Activated T-cell treated with anti-CD3 and anti-CD28 coated beads for 24 hours (primary cell): Measurements from ENCODE around the gene GPR179.
A peak's percentile ranks its signal among the peaks of the same experiment; 100 is the strongest.
"Not testable (repeated sequence)": the region's sequence is repeated elsewhere in the genome, so short reads cannot be mapped to it uniquely, and the experiment has no call there.

Source experiments
- DNase-seq: peaks from one replicate; pipeline ENCODE4 v3.0.0-alpha.2; 2020; ENCODE audit warnings: low read depth

Gene GPR179

GRCh38 chr17:38324141-38324697, 19.5 kb downstream of the GPR179 start:
- DNase-seq = no peak

- DNase-seq = no peak
Measured at GRCh38 chr17:38322897-38323296, 20.9 kb downstream of the GPR179 start.

GRCh38 chr17:38322156-38322779, 21.5 kb downstream of the GPR179 start:
- DNase-seq = peak; percentile 59

- DNase-seq = no peak
Measured at GRCh38 chr17:38320482-38320881, 23.3 kb downstream of the GPR179 start.

GRCh38 chr17:38317081-38317480, 26.7 kb downstream of the GPR179 start:
- no peak for DNase-seq

- DNase-seq = no peak
Measured at GRCh38 chr17:38315497-38315896, 28.3 kb downstream of the GPR179 start.

- peak; percentile 96 for DNase-seq
Measured at GRCh38 chr17:38296834-38297517, 46.8 kb downstream of the GPR179 start, which contains the start of gene MRPL45. TSS of gene MRPL45 (plus strand) at chr17:38297168. CDS start at chr17:38297184, 16 bp downstream.

GRCh38 chr17:38295602-38296365, 48.0 kb downstream of the GPR179 start:
- DNase-seq = not testable (repeated sequence)

- DNase-seq = not testable (repeated sequence)
Measured at GRCh38 chr17:38289760-38290159, 54.0 kb downstream of the GPR179 start.

GRCh38 chr17:38288217-38288827, 55.4 kb downstream of the GPR179 start:
- DNase-seq = not testable (repeated sequence)

GRCh38 chr17:38286501-38287091, 57.2 kb downstream of the GPR179 start:
- DNase-seq = not testable (repeated sequence)

GRCh38 chr17:38285994-38286393, 57.8 kb downstream of the GPR179 start:
- not testable (repeated sequence) for DNase-seq
